Astrocyte of the spinal cord (primary cell): ENCODE measurements around the gene KAT6B.

Source experiments
- DNase-seq: peaks from one replicate; pipeline ENCODE4 v3.0.0; 2011; ENCODE audit warnings: low read depth, low spot score
- H3K4me3 ChIP-seq: 2 replicates; pipeline ENCODE4 v1.5.1; 2011; ENCODE audit warnings: low read depth, mild to moderate bottlenecking, low read length, moderate library complexity
- CTCF ChIP-seq: IDR thresholded peaks from 2 replicates; pipeline ENCODE4 v1.5.1; 2012; ENCODE audit warnings: low read depth, mild to moderate bottlenecking, low read length, inconsistent platforms
- in situ Hi-C: cut with HindIII; loops from 2 replicates; pipeline ENCODE4 v1.10.0; 2017; ENCODE audit warnings: low sequenced_read_pairs

Gene KAT6B

GRCh38 chr10:74867351-74867750 is 41.0 kb downstream of the KAT6B start:
- H3K4me3 ChIP-seq = no peak overlapping the region
- DNase-seq = no peak
- in situ Hi-C loops = no loop called here
- no peak for TF ChIP-seq CTCF

GRCh38 chr10:74868392-74868977 is 42.1 kb downstream of the KAT6B start:
- TF ChIP-seq CTCF = no peak
- DNase-seq = no peak
- H3K4me3 ChIP-seq = no peak overlapping the region
- in situ Hi-C loops = no loop called here

- H3K4me3 ChIP-seq = no peak overlapping the region
- in situ Hi-C loops = no loop called here
- no peak for DNase-seq
- TF ChIP-seq CTCF = no peak
These were observed 43.2 kb downstream of the KAT6B start for GRCh38 chr10:74869635-74870034.

- no peak for DNase-seq
- TF ChIP-seq CTCF = no peak
- no peak overlapping the region for H3K4me3 ChIP-seq
- in situ Hi-C loops = no loop called here
These were observed 43.8 kb downstream of the KAT6B start for GRCh38 chr10:74870191-74870590.

- in situ Hi-C loops = no loop called here
- TF ChIP-seq CTCF = no peak
- DNase-seq = no peak
- H3K4me3 ChIP-seq = no peak overlapping the region
These were observed 45.4 kb downstream of the KAT6B start for GRCh38 chr10:74871595-74872382.

DNA sequence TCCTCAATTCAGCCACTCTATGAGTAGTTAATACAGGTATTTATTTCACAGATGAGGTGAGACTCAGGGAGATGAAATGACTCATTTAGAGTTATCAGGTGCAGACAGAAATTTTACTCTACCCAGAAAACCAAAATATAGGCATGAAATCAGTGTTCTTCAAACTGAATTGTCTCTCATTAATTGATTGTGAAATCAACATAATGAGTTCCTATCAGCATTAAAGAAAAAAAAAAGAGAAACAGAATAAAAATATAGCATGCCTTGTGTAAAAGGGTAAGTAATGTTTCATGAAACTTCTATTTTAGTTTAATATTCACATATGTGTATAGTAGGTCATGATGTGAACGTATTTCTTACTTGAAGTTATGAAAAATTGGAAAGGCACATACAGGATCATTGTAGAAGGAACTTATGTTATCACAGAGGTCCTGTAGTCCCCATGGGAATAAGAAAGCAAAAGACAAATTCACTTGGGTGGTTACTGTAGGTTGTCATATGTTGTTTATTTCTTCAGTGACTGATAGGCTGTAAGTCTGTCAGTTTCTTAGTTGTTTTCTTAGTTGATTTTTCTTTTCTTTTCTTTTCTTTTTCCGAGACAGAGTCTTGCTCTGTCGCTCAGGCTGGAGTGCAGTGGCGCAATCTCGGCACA is 47.5 kb downstream of the KAT6B start:
- no peak for TF ChIP-seq CTCF
- no peak for DNase-seq
- in situ Hi-C loops = no loop called here
- H3K4me3 ChIP-seq = no peak overlapping the region
